ENCODE results near the gene MRPS25.

MRPS25 gene

DNA sequence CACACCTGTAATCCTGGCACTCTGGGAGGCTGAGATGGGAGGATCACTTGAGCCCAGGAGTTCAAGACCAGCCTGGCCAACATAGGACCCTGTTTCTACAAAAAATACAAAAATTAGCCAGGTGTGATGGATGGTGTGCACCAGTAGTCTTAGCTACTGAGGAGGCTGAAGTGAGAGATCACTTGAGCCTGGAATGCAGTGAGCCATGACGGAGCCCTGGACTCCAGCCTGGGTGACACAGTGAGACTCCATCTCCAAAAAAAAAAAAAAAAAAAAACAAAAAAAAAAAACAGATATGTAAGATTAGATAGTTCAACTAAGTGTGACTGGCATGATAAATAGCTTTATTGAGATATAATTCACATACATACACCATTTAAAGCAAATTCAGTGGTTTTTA lies 24.1 kb upstream of the MRPS25 start (continued):
- no peak for TF ChIP-seq EGR2 (tag by site-specific recombination; IDR thresholded peaks at IDR 0.05; ENCODE audit: low read depth)
- TF ChIP-seq, protein P1, sequence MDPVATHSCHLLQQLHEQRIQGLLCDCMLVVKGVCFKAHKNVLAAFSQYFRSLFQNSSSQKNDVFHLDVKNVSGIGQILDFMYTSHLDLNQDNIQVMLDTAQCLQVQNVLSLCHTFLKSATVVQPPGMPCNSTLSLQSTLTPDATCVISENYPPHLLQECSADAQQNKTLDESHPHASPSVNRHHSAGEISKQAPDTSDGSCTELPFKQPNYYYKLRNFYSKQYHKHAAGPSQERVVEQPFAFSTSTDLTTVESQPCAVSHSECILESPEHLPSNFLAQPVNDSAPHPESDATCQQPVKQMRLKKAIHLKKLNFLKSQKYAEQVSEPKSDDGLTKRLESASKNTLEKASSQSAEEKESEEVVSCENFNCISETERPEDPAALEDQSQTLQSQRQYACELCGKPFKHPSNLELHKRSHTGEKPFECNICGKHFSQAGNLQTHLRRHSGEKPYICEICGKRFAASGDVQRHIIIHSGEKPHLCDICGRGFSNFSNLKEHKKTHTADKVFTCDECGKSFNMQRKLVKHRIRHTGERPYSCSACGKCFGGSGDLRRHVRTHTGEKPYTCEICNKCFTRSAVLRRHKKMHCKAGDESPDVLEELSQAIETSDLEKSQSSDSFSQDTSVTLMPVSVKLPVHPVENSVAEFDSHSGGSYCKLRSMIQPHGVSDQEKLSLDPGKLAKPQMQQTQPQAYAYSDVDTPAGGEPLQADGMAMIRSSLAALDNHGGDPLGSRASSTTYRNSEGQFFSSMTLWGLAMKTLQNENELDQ (tag by site-specific recombination; IDR thresholded peaks at IDR 0.05; ENCODE audit: low read depth): no peak

DNA sequence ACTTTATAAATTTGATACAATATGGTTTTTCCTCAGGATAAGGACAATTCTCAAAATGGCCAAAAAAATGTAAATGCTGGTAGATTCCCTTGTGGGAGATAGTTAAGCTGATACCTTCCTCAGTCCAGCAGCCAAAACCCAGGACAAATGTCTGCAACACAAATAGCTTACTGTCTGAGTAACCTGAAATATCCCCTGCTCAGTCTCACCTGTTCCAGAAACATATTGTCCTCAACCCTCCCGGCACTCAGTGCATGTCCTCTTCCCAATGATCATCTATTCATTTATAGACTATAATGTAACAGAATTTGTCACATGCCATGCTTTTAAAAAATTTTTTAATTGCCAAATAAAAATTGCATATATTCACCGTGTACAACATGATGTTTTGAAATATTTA lies 21.6 kb upstream of the MRPS25 start:
- no peak overlapping the region for H3K4me3 ChIP-seq (ENCODE audit: low read depth, low read length)
- H3K27ac ChIP-seq (ENCODE audit: extremely low read depth, low read depth, low read length): no peak overlapping the region
- H3K36me3 ChIP-seq (ENCODE audit: control insufficient read depth in 2 of 2, insufficient read depth in 1 of 2, low read length in 2 of 2): peaks cover 57 to 91% of the 10 kb centered on the region in 2 experiments
- TF ChIP-seq ZNF214 (tag by site-specific recombination; IDR thresholded peaks at IDR 0.05; ENCODE audit: borderline replicate concordance): no peak
- TF ChIP-seq ZNF366 (tag by site-specific recombination; conservative IDR thresholded peaks at IDR 0.05): no peak
- no peak for TF ChIP-seq ZNF416 (tag by site-specific recombination; IDR thresholded peaks at IDR 0.05)
- no peak for TF ChIP-seq ZNF302 (tag by site-specific recombination; IDR thresholded peaks at IDR 0.05; ENCODE audit: low read depth)
- no peak for TF ChIP-seq BCL11A (tag by site-specific recombination; IDR thresholded peaks at IDR 0.05; ENCODE audit: low read depth)
- no peak for TF ChIP-seq OVOL3 (tag by site-specific recombination; IDR thresholded peaks at IDR 0.05)
- TF ChIP-seq ZBTB11 (tag by site-specific recombination; conservative IDR thresholded peaks at IDR 0.05; ENCODE audit: low read depth): no peak
- TF ChIP-seq, protein P2, sequence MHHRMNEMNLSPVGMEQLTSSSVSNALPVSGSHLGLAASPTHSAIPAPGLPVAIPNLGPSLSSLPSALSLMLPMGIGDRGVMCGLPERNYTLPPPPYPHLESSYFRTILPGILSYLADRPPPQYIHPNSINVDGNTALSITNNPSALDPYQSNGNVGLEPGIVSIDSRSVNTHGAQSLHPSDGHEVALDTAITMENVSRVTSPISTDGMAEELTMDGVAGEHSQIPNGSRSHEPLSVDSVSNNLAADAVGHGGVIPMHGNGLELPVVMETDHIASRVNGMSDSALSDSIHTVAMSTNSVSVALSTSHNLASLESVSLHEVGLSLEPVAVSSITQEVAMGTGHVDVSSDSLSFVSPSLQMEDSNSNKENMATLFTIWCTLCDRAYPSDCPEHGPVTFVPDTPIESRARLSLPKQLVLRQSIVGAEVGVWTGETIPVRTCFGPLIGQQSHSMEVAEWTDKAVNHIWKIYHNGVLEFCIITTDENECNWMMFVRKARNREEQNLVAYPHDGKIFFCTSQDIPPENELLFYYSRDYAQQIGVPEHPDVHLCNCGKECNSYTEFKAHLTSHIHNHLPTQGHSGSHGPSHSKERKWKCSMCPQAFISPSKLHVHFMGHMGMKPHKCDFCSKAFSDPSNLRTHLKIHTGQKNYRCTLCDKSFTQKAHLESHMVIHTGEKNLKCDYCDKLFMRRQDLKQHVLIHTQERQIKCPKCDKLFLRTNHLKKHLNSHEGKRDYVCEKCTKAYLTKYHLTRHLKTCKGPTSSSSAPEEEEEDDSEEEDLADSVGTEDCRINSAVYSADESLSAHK (tag by site-specific recombination; IDR thresholded peaks at IDR 0.05): no peak
- no peak for TF ChIP-seq ZNF157 (tag by site-specific recombination; IDR thresholded peaks at IDR 0.05)
- no peak for TF ChIP-seq TCF7L2 (IDR thresholded peaks at IDR 0.05; ENCODE audit: borderline replicate concordance, low read depth, low read length)
- TF ChIP-seq, protein P3, sequence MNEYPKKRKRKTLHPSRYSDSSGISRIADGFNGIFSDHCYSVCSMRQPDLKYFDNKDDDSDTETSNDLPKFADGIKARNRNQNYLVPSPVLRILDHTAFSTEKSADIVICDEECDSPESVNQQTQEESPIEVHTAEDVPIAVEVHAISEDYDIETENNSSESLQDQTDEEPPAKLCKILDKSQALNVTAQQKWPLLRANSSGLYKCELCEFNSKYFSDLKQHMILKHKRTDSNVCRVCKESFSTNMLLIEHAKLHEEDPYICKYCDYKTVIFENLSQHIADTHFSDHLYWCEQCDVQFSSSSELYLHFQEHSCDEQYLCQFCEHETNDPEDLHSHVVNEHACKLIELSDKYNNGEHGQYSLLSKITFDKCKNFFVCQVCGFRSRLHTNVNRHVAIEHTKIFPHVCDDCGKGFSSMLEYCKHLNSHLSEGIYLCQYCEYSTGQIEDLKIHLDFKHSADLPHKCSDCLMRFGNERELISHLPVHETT (tag by site-specific recombination; IDR thresholded peaks at IDR 0.05): no peak
- H3K9me3 ChIP-seq (ENCODE audit: control insufficient read depth, insufficient read depth, low read depth, low read length): no peaks in the 10 kb centered on the region
- ChIA-PET POLR2A (no interaction called here), CTCF (interaction anchor here (0.9 kb wide), 1 partner anchor 13 kb away, joined by 3 read pairs; no protein-coding TSS in a partner anchor)
- no peaks in the 10 kb centered on the region for H3K4me1 ChIP-seq (ENCODE audit: control insufficient read depth, insufficient read depth, low read length)

- H3K27ac ChIP-seq (ENCODE audit: extremely low read depth, low read depth, low read length): no peak overlapping the region
Observed at GRCh38 chr3:15086263-15086662, 21.1 kb upstream of the MRPS25 start.

More at GRCh38 chr3:15086263-15086662, 21.1 kb upstream of the MRPS25 start:
- CTCF ChIA-PET: interaction anchor here (0.9 kb wide), 1 partner anchor 13 kb away, joined by 3 read pairs; no protein-coding TSS in a partner anchor
- H3K4me3 ChIP-seq (ENCODE audit: low read depth, low read length): no peak overlapping the region
- H3K9me3 ChIP-seq (ENCODE audit: control insufficient read depth, insufficient read depth, low read depth, low read length): no peaks in the 10 kb centered on the region
- POLR2A ChIA-PET: no interaction called here
- no peaks in the 10 kb centered on the region for H3K4me1 ChIP-seq (ENCODE audit: control insufficient read depth, insufficient read depth, low read length)
- no peak for TF ChIP-seq ZNF202 (tag by site-specific recombination; IDR thresholded peaks at IDR 0.05; ENCODE audit: borderline replicate concordance)
- no peak for TF ChIP-seq ZNF544 (tag by site-specific recombination; IDR thresholded peaks at IDR 0.05)
- TF ChIP-seq, protein P4, sequence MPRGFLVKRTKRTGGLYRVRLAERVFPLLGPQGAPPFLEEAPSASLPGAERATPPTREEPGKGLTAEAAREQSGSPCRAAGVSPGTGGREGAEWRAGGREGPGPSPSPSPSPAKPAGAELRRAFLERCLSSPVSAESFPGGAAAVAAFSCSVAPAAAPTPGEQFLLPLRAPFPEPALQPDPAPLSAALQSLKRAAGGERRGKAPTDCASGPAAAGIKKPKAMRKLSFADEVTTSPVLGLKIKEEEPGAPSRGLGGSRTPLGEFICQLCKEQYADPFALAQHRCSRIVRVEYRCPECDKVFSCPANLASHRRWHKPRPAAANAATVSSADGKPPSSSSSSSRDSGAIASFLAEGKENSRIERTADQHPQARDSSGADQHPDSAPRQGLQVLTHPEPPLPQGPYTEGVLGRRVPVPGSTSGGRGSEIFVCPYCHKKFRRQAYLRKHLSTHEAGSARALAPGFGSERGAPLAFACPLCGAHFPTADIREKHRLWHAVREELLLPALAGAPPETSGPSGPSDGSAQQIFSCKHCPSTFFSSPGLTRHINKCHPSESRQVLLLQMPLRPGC (tag by site-specific recombination; IDR thresholded peaks at IDR 0.05): no peak
- no peak for TF ChIP-seq ZNF23 (tag by site-specific recombination; IDR thresholded peaks at IDR 0.05; ENCODE audit: borderline replicate concordance)
- no peak for TF ChIP-seq PRDM10 (tag by site-specific recombination; IDR thresholded peaks at IDR 0.05)
- peaks cover 58 to 91% of the 10 kb centered on the region in 2 experiments for H3K36me3 ChIP-seq (ENCODE audit: control insufficient read depth in 2 of 2, insufficient read depth in 1 of 2, low read length in 2 of 2)

Data from HEK293 (cell line).